H1 (cell line): ENCODE data around the gene GJD4. TPM values are rescaled to one million over a fixed set of nuclear protein-coding genes. Genes with fewer than 3 reads are reported as not detected.

Source experiments
- EP300 ChIP-seq, 2 experiments: IDR thresholded peaks; 1 replicate in 1 of 2; 2 replicates in 1 of 2; pipeline ENCODE4 v1.6.1; 2011 to 2012; ENCODE audit warnings: low read depth in 2 of 2, low read length in 2 of 2, mild to moderate bottlenecking in 2 of 2, borderline replicate concordance in 1 of 2, inconsistent platforms in 1 of 2, moderate library complexity in 1 of 2
- YY1 ChIP-seq: IDR thresholded peaks from 2 replicates; pipeline ENCODE4 v1.6.1; 2011; ENCODE audit warnings: low read depth, mild to moderate bottlenecking, low read length
- polyA plus RNA-seq, 7 experiments: library from polyadenylated mRNA; depleted of rRNA in 3 of 7; stranded (reverse) in 5 of 7; unstranded in 2 of 7; fragments of >200 nt in 5 of 7; fragments of 200-250 nt in 2 of 7; gene quantifications; 1 replicate in 5 of 7; 2 replicates in 1 of 7; 4 replicates in 1 of 7; pipeline versions ENCODE4 v1.2.1 to v1.2.3, GENCODE V29; 2011 to 2013; ENCODE audit warnings: missing spikeins in 2 of 7, mixed read lengths in 2 of 7
- total RNA-seq: library from RNA; stranded (reverse); fragmentation: NEBNext Ultra II Directional; extraction: Animal tissue kit (Norgen Biotek cat#: 25700); gene quantifications from 2 replicates; pipeline ENCODE4 v1.2.1, GENCODE V29; 2021
- TF ChIP-seq, protein P1 (sequence below), 3 experiments: IDR thresholded peaks; 1 replicate in 2 of 3; 2 replicates in 1 of 3; pipeline versions ENCODE4 v1.5.1 to v1.6.1; 2011; ENCODE audit warnings: low read length in 3 of 3, mild to moderate bottlenecking in 3 of 3, inconsistent platforms in 2 of 3, low read depth in 1 of 3, moderate library complexity in 1 of 3; ENCODE audit not compliant: insufficient read depth in 1 of 3; ENCODE audit errors: control extremely low read depth in 1 of 3

Gene GJD4
- total and polyA plus RNA-seq, 2 of the 8 experiments (the other 6 are each of a cell fraction or from before 2014, with no cell fraction given), result not detected

DNA sequence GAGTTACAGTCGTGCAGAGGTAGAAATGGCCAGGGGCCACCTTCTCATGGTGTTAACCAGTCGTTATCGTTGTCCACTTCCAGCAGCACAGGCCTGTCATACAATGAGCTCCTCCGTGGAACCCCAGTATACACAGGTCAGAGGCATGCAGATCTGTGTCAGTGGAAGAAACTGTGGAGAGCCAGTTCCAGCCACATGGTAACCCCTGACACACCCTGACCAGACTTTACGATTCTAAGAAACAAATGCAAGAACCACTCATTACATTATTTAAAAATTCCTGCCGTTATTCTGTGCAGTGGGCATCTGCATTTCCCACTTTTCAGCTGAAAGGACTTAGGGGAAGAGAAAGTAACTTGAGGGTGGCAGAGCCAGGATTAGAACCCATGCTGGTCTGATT, 23.5 kb upstream of the GJD4 start (continued):
- TF ChIP-seq EP300 (IDR thresholded peaks at IDR 0.05; ENCODE audit: borderline replicate concordance in 1 of 2, low read depth in 2 of 2, low read length in 2 of 2), result no peak
- TF ChIP-seq, protein P1, sequence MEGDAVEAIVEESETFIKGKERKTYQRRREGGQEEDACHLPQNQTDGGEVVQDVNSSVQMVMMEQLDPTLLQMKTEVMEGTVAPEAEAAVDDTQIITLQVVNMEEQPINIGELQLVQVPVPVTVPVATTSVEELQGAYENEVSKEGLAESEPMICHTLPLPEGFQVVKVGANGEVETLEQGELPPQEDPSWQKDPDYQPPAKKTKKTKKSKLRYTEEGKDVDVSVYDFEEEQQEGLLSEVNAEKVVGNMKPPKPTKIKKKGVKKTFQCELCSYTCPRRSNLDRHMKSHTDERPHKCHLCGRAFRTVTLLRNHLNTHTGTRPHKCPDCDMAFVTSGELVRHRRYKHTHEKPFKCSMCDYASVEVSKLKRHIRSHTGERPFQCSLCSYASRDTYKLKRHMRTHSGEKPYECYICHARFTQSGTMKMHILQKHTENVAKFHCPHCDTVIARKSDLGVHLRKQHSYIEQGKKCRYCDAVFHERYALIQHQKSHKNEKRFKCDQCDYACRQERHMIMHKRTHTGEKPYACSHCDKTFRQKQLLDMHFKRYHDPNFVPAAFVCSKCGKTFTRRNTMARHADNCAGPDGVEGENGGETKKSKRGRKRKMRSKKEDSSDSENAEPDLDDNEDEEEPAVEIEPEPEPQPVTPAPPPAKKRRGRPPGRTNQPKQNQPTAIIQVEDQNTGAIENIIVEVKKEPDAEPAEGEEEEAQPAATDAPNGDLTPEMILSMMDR (IDR thresholded peaks at IDR 0.05; ENCODE audit: control extremely low read depth in 1 of 3, insufficient read depth in 1 of 3, low read depth in 1 of 3, low read length in 3 of 3), result no peak
- no peak for TF ChIP-seq YY1
